Upper lobe of left lung (tissue), 4 donors: ENCODE measurements around the gene CYB561.
"Not testable (repeated sequence)": the region's sequence is repeated elsewhere in the genome, so short reads cannot be mapped to it uniquely, and the experiment has no call there.

Source experiments
- CTCF ChIP-seq, 6 experiments: fragments of 450-650 bp in 4 of 6; fragments of 200-600 bp in 2 of 6; sonication (generic) in 2 of 6; IDR thresholded peaks; one replicate each; pipeline ENCODE4 v1.5.1; 2016 to 2019; ENCODE audit warnings: antibody characterized with exemption in 6 of 6
- POLR2A ChIP-seq, 4 donors: fragments of 450-650 bp; IDR thresholded peaks; one replicate each; pipeline ENCODE4 v1.5.1; 2016 to 2017; ENCODE audit warnings: antibody characterized with exemption in 4 of 4, mild to moderate bottlenecking in 2 of 4
- POLR2AphosphoS5 ChIP-seq, 2 donors: sonication (generic); formaldehyde crosslinking; IDR thresholded peaks; one replicate each; pipeline ENCODE4 v1.5.1; 2017; ENCODE audit warnings: antibody characterized with exemption in 2 of 2

GRCh38 chr17:63454357-63454756 is 8.3 kb upstream of the CYB561 start:
- TF ChIP-seq CTCF, POLR2AphosphoS5, POLR2A (IDR thresholded peaks at IDR 0.05): not testable (repeated sequence)
